Adipose tissue (tissue), 3 donors: ENCODE measurements around the gene MPRIP. TPM values are rescaled to one million over a fixed set of nuclear protein-coding genes. Genes with fewer than 3 reads are reported as not detected.

Experiments
- H3K27ac ChIP-seq: one replicate; pipeline ENCODE4 v1.5.1; 2013; ENCODE audit warnings: low read depth, low read length
- WGBS, 3 donors: extraction: QIAGEN DNeasy Blood & Tissue Kit; methylation state at CpG; one replicate each; pipeline ENCODE4 v1.1.7; 2013; 5-methylcytosine and 5-hydroxymethylcytosine counted together
- polyA plus RNA-seq, 3 donors: library from polyadenylated mRNA; stranded (reverse); fragments of 200-250 nt; gene quantifications; one replicate each; pipeline ENCODE4 v1.2.3, GENCODE V29; 2013
- donor health status: healthy with polysubstance abuse.
- donor health status: Bipolar disorder and iron deficiency.
- donor health status: healthy.

Gene MPRIP
- polyA plus RNA-seq, 3 donors = 51.8 to 140 (median 128) TPM

DNA sequence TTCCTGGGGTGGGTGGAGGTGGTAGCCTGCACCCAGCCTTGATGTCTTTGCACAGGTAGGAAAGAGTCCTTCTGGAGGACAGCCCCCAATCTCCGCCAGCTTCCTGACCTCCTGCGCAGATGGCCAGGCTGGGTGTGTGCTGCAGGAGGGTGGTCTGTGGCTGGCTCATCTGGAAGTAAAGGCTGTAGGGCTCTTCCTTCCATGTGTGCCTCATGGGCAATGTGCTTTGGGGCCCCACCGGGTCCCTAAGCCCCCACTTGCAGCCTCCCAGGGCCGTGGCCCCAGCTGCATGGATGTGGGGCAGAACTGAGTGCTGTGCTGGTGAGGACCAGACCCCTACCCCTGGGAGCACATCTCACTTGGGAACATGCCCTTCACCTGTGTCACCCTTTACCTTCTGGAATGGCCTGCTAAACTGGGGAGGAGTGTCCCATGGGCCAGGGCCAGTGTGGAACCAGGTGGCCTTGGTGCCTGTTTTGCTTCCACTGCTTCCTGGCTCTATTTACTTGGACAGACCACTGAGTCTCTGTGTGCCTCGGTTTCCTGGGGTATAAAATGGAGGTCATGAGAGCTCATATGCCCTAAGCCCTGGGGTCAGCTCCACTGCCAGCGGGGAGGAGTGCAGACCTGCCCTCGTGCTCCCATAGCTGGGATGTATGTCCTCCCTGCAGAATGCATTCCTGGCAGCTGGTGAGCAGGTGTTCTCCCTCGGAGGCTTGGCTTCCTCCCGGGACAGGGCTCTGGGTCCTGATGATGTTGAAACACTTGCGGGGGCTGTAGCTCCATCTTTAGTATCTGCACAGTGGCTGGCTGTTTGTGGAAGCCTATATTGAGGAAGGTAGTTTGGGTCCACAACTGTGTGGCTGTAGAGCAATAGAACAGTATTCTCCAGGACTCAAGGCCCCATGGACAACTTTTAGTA is 18.0 kb downstream of the MPRIP start:
- WGBS, 3 donors = 73 to 81% (median 74%) methylated on average over 10 of the region's 10 CpGs
- H3K27ac ChIP-seq = no peak overlapping the region

DNA sequence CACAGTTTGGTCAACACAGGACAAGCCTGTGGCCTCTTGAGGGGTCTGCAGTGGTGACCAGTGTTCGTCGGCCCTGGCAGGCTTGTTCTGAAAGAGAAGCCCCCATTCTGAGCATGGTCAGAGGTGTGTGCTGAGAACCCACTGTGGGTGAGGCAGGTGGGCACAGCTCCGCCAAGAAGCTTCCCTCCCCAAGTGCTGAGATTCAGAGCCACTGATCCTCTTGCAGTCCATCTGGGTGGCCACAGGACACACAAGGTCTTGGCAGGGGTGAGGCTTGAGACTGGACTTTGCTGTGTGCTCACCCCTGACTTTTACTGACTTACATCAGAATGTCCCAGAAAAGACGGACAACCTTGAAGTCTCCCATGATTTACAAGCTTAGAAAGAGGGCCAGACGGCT is 18.7 kb downstream of the MPRIP start:
- no peak overlapping the region for H3K27ac ChIP-seq
- 74 to 86% (median 85%) methylated on average over 5 of the region's 5 CpGs for WGBS, 3 donors

- WGBS, 3 donors = 75 to 82% (median 79%) methylated on average over 3 of the region's 3 CpGs
- no peak overlapping the region for H3K27ac ChIP-seq
These were observed 19.3 kb downstream of the MPRIP start for GRCh38 chr17:17061516-17061915.

DNA sequence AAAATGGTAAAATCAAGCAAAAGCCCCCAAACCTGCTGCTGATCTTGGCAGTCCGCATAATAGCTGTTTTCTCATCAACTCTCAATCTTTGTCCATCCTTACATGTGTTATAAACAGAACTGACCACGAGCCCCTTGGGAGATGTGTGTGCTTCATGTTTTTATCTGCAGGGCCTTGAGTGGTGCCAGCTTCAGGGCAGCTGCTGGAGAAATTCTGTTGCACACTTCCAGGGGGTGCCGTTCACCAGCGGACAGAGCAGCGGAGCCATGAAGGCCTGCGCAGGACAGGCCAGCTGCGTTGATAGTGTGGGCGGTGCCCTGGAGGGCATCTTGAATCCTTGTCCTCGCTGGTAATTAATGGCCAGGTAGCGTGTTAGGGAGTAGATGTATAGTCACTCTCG is 20.1 kb downstream of the MPRIP start:
- 83% methylated on average over 11 of the region's 11 CpGs for WGBS, 3 donors
- H3K27ac ChIP-seq = no peak overlapping the region

DNA sequence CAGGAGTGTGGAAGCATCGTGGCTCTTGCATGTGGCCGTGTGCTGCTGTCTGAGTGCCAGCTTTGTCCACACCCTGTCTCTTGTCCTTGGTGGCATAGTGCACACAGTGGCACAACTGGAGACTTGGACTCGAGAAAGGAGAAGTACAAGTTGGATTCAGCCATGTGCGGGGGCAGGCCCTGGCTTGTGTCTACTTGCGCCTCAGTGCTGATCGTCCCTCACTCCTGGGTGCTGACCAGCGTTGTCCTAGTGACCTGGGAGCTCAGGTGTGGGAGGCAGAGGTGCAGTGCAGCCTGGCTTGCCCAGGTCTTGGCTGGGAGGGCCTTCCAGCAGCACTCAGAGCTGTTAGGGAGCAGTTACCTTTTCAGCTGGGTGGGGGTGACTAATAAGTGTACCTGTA is 20.6 kb downstream of the MPRIP start:
- 62 to 73% (median 63%) methylated on average over 7 of the region's 7 CpGs for WGBS, 3 donors
- H3K27ac ChIP-seq = no peak overlapping the region

DNA sequence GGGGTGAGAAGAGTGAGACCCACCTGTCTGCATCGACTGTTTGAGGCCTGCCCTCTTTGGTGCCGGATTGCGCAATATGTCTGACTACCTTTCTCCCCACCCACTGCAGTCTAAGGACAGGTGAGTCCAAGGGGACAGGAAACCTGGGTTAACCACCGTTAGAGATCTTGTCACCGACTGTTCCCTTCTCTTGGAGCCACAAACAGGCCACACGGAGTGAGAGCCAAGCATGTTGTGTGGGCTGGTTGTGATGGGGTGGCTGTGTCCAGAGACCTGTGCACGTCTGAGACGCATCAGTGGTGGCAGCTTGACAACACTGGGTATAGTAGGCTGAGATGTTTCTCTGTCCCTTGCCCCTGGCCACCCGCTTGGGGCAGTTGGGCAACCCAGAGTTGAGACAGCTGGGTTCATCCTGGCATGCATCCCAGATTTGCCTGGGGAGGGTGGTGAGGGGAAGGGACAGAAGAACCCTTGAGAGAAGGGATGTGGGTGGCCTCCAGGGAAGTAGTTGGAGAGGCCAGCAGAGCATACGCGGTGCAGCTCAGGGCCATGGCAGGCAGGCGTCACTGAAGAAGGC is 21.4 kb downstream of the MPRIP start:
- 53 to 76% (median 54%) methylated on average over 12 of the region's 12 CpGs for WGBS, 3 donors
- no peak overlapping the region for H3K27ac ChIP-seq

DNA sequence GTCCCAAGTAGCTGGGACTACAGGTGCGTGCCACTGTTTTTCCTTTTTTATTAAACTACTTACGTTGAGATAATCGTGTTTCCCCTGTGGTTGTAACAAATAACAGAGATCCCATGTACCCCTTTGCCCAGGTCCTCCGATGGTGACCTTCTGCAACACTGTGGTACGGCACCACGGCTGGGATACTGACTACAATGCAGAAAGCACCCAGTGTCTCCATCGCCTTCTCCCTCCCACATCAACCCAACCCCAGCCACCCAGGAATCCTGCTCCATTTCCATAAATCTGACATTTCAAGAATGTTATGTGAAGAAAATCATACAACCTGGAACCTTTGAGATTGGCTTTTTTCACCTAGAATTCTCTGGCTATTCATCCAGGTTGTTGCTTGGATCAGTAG is 22.1 kb downstream of the MPRIP start:
- WGBS, 3 donors = 73 to 92% (median 81%) methylated on average over 7 of the region's 7 CpGs

DNA sequence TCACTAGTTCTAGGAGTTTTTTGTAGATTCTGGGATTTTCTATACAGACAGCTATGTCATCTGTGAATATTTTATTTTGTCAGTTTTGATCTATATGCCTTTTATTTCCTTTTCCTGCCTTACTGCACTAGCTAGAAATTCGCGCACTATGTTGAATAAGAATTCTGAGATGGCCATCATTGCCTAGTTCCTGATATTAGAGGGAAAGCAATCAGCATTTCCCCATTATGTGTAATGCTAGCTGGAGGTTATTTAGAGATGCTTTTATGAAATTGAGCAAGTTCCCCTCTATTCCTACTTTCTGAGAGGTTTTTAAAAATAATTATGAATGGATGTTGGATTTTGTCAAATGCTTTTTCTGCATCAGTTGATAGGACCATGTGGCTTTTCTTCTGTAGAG is 23.8 kb downstream of the MPRIP start:
- no peak overlapping the region for H3K27ac ChIP-seq
- 45 to 87% (median 48%) methylated on average over 2 of the region's 2 CpGs for WGBS, 3 donors

More for the DNA sequence above, 22.1 kb downstream of the MPRIP start:
- no peak overlapping the region for H3K27ac ChIP-seq

DNA sequence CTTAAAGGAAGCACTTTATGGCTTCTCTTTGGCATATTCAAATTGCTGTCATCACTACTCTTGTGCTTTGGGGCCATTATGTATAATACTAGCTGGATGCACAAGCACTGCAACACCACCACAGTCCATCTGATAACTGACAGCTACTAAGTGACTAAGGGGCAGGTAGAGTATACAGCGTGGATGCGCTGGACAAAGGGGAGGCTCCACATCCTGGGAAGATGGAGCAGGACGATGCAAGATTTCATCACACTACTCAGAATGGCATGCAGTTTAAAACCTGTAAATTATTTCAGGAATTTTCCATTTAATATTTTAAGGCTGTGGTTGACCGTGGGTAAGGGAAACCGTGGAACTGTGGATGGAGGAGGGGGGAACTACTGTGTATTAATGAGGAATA is 25.0 kb downstream of the MPRIP start:
- no peak overlapping the region for H3K27ac ChIP-seq
- WGBS, 3 donors = 78 to 83% (median 80%) methylated on average over 5 of the region's 5 CpGs

DNA sequence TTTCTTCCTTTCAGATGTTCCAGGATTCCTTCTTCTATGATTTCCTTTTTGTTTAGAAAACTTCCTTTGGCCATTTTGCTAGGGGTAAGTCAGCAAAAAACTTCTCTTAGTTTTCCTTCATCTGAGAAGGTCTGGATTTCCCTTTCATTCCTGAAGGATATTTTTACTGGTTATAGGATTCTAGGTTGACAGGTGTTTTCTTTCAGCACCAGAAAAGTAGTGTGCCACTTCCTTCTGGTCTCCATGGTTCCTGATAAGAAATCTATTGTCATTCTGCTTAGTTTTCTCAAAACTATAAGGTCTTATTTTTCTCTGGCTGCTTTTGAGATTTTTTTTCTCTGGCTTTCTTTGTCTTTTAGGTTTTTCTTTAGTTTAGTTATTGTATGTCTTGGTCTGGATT is 27.6 kb downstream of the MPRIP start:
- H3K27ac ChIP-seq = no peak overlapping the region

- H3K27ac ChIP-seq = no peak overlapping the region
- WGBS, 3 donors = 73 to 81% (median 79%) methylated on average over 5 of the region's 5 CpGs
These were observed 28.7 kb downstream of the MPRIP start for GRCh38 chr17:17070931-17071330.

DNA sequence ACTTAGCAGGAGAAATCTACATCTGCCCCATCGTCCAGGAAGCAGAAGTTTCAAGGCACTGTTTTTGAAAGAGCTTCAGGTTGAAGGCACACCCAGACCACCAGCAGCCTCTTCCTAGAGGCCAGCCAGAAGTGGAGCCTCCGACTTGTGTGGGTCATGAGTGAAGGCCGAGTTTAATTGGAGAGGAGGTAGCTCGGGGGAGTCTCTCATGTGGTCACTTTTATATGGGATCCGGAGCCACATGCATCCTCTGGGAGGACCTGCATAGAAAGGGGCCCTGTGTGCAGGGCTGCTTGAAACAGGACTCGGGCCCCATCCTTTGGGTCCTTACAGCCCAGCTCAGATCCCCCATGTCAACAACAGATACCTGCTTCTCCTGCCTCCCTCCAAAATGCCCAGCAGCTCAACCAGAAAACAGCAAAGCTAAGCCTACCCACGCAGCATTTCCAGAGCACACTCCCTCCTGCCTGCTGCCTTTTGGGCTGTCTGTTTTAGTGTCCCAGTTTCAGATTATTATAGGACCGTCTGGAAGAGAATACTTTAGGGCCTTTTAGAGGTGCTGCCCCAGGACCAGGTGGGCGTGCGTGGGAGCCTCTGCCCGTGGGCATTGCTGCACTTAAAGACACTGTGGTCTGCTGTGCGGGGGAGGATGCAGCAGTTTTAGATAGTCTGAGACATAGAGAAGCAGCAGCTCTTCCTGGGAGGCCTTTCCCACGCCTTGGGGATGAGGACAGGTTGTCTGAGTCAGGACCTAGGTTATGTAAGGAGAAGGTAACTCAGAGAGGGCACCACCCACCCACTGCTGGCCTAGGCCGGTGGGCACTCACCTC is 29.5 kb downstream of the MPRIP start:
- WGBS, 3 donors = 80 to 87% (median 83%) methylated on average over 14 of the region's 14 CpGs
- H3K27ac ChIP-seq = no peak overlapping the region

- WGBS, 3 donors = 87 to 100% (median 94%) methylated on average over 5 of the region's 5 CpGs
- H3K27ac ChIP-seq = no peak overlapping the region
These were observed 30.3 kb downstream of the MPRIP start for GRCh38 chr17:17072546-17072945.

- no peak overlapping the region for H3K27ac ChIP-seq
- 91% methylated on average over 12 of the region's 12 CpGs for WGBS, 3 donors
These were observed 30.8 kb downstream of the MPRIP start for GRCh38 chr17:17073030-17073564.

- H3K27ac ChIP-seq = no peak overlapping the region
- 70 to 83% (median 72%) methylated on average over 15 of the region's 15 CpGs for WGBS, 3 donors
These were observed 31.5 kb downstream of the MPRIP start for GRCh38 chr17:17073581-17074403.

DNA sequence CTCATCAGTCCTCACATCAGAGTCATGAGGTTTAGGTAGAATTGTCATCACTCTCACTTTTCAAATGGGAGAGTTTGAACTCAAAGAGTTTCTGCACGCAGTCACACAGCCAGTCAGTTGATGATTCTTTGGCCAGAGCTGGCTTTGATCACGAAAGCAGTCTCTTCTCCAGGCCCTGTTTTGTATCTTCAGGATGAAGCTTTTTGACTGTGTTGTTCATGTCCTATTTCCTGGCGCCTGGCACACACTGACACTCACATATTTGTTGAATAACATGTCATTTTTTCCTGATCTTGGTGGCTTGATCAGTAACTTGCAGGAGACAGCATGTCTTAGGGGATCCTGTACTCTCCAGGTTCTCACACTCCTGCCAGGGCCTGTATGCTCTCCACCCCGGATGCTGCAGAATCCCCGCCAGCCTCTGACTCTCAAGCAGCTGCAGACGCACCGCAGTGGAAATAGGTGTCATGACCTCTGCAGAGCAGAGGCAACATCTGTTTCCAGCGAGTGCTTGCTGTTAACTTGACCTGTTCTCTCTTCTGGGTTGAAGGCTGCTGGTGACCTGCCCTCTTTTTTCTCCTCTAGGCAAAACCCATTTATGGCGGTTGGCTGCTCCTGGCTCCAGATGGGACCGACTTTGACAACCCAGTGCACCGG is 33.0 kb downstream of the MPRIP start:
- H3K27ac ChIP-seq = no peak overlapping the region
- WGBS, 3 donors = 52 to 66% (median 54%) methylated on average over 11 of the region's 11 CpGs

DNA sequence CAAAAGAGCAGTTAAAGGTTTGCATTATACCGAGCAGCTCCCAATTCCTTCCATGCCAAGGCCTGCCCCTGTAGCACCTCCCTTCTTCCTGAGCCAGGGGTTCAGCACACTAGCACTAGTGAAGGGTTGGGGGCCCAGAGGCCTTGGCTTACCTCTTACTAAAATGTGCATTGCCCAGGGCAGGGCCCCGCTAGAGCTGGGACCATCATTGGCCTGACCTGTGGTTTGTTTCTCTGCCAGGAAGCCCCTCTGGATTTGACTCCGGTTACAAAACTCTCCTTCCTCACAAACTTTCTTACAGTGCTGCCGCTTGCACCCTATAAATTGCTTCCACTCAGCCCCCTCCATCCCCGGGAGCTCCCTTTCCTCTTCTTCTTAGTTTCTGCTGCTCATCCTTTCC is 33.8 kb downstream of the MPRIP start:
- 81 to 86% (median 82%) methylated on average over 5 of the region's 5 CpGs for WGBS, 3 donors
- no peak overlapping the region for H3K27ac ChIP-seq

DNA sequence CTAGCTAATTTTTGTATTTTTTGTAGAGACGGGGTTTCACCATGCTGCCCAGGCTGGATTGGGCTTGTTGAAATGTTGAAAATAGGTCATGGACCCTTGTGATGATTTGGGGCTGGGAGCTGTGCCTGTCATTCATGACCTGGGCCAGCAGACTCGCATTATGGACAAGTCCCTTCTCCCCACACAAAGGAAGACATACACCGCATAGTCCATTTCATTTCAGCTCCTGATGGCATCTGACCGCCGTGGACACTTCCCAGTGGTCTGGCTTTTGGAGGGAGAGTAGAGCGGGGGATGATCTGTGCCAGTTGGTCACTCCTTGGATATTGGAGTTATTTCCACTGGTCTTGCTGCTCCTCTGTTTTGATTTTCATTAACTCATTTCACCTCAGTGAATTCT is 34.8 kb downstream of the MPRIP start:
- WGBS, 3 donors = 95 to 99% (median 96%) methylated on average over 6 of the region's 6 CpGs
- H3K27ac ChIP-seq = no peak overlapping the region
